SK-N-SH treated with all-trans-retinoic acid at 6 μM for 48 hours (cell line): ENCODE data around the gene ROCK1.
A peak's percentile ranks its signal among the peaks of the same experiment; 100 is the strongest.
"Not testable (repeated sequence)": the region's sequence is repeated elsewhere in the genome, so short reads cannot be mapped to it uniquely, and the experiment has no call there.

Experiments used
- ATAC-seq: fragments of 200-7000 bp; cut with Tn5 transposase; 3 replicates; pipeline ENCODE4 v1.9.1; 2020; ENCODE audit warnings: mild to moderate bottlenecking, moderate library complexity
- ARNTL ChIP-seq: fragments of 450-650 bp; formaldehyde crosslinking; IDR thresholded peaks from 2 replicates; pipeline ENCODE4 v1.5.0; 2020; ENCODE audit warnings: low read depth, mild to moderate bottlenecking, moderate library complexity, borderline replicate concordance
- BACH2 ChIP-seq: fragments of 250-450 bp; sonication (Bioruptor Pico); IDR thresholded peaks from 2 replicates; pipeline ENCODE4 v1.9.0; 2021; ENCODE audit warnings: mild to moderate bottlenecking, borderline replicate concordance
- ISL1 ChIP-seq: fragments of 250-450 bp; sonication (Bioruptor Pico); IDR thresholded peaks from 2 replicates; pipeline ENCODE4 v2.1.2; 2022; ENCODE audit warnings: mild to moderate bottlenecking, moderate library complexity
- OSR1 ChIP-seq: fragments of 250-450 bp; sonication (Bioruptor Pico); IDR thresholded peaks from 2 replicates; pipeline ENCODE4 v1.8.0; 2022; ENCODE audit warnings: moderate library complexity, mild to moderate bottlenecking, inconsistent platforms
- PPARA ChIP-seq: fragments of 250-450 bp; sonication (Bioruptor Pico); IDR thresholded peaks from 2 replicates; pipeline ENCODE4 v1.5.0; 2020; ENCODE audit warnings: mild to moderate bottlenecking, borderline replicate concordance
- RARB ChIP-seq: fragments of 250-450 bp; sonication (Bioruptor Pico); IDR thresholded peaks from 2 replicates; pipeline ENCODE4 v1.8.0; 2021; ENCODE audit warnings: mild to moderate bottlenecking, moderate library complexity
- TCF4 ChIP-seq: fragments of 250-450 bp; sonication (Bioruptor Pico); IDR thresholded peaks from 2 replicates; pipeline ENCODE4 v1.8.0; 2021; ENCODE audit warnings: mild to moderate bottlenecking, moderate library complexity, borderline replicate concordance
- TOX ChIP-seq: fragments of 250-450 bp; sonication (Bioruptor Pico); IDR thresholded peaks from 2 replicates; pipeline ENCODE4 v1.8.0; 2021; ENCODE audit warnings: mild to moderate bottlenecking, moderate library complexity, borderline replicate concordance
- ZFP3 ChIP-seq: fragments of 250-450 bp; sonication (Bioruptor Pico); IDR thresholded peaks from 2 replicates; pipeline ENCODE4 v1.5.0; 2020; ENCODE audit warnings: mild to moderate bottlenecking, moderate library complexity
- ZFP30 ChIP-seq: fragments of 450-650 bp; formaldehyde crosslinking; IDR thresholded peaks from 2 replicates; pipeline ENCODE4 v1.5.0; 2022; ENCODE audit warnings: mild to moderate bottlenecking, moderate library complexity
- ZNF565 ChIP-seq: fragments of 450-650 bp; formaldehyde crosslinking; conservative IDR thresholded peaks from 2 replicates; pipeline ENCODE4 v1.5.0; 2020; ENCODE audit warnings: low read depth, mild to moderate bottlenecking, moderate library complexity
- ZNF70 ChIP-seq: fragments of 450-650 bp; formaldehyde crosslinking; IDR thresholded peaks from 2 replicates; pipeline ENCODE4 v1.5.0; 2020; ENCODE audit warnings: mild to moderate bottlenecking, moderate library complexity
- ZNF8 ChIP-seq: fragments of 450-650 bp; formaldehyde crosslinking; IDR thresholded peaks from 2 replicates; pipeline ENCODE4 v1.5.0; 2020; ENCODE audit warnings: mild to moderate bottlenecking, moderate library complexity
- TF ChIP-seq, protein P1 (sequence below): fragments of 250-450 bp; sonication (Bioruptor Pico); IDR thresholded peaks from 2 replicates; pipeline ENCODE4 v1.8.0; 2020; ENCODE audit warnings: mild to moderate bottlenecking, moderate library complexity, borderline replicate concordance
- TF ChIP-seq, protein P2 (sequence below): fragments of 250-450 bp; sonication (Bioruptor Pico); IDR thresholded peaks from 2 replicates; pipeline ENCODE4 v1.8.0; 2021; ENCODE audit warnings: low read depth, mild to moderate bottlenecking, moderate library complexity, borderline replicate concordance
- TF ChIP-seq, protein P3 (sequence below): fragments of 250-450 bp; sonication (Bioruptor Pico); IDR thresholded peaks from 2 replicates; pipeline ENCODE4 v1.5.0; 2020; ENCODE audit warnings: mild to moderate bottlenecking, moderate library complexity
- TF ChIP-seq, protein P4 (sequence below): fragments of 250-450 bp; sonication (Bioruptor Pico); IDR thresholded peaks from 2 replicates; pipeline ENCODE4 v1.5.1; 2020; ENCODE audit warnings: low read depth, mild to moderate bottlenecking, moderate library complexity

The ROCK1 gene

DNA sequence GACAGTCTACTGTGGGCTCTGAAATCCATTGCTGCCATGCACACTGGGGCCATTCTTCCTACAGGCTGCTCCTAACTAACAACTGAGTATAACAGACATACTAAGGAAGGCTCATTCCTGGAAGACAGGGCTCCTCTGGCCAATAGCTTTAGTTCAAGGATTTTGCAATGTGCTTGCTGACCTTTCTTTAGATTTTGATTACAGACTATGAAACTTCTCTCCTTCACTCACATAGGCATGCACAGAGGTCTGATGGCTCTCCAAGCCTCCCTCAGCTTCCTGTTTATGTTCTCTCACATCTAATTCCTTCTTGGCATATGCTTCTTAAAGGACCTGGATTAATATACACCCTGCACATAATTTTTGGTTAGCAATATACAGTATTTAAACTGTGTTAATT, 34.4 kb upstream of the ROCK1 start:
- TF ChIP-seq ZNF8 (CRISPR knock-in tag), result no peak
- TF ChIP-seq ZNF70 (CRISPR knock-in tag), result no peak
- ATAC-seq, result no peak

DNA sequence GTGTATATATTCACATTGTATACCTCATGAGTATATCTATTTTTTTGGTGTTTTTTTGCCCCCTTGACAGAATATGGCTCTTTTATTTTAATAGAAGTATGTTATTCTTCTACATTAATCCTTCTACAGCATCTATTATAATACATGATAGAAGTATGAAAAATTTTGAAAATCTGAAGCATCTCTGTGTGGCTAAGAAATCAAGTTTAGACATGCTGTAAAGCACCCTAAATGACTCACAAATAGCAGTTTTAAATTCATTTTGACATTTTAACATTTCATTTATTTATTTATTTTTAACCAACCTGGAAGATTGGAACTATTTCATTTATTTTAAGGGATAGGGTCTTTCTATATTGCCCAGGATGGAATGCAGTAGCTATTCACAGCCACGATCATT, 33.8 kb upstream of the ROCK1 start:
- ATAC-seq, result no peak
- TF ChIP-seq ISL1 (no peak), BACH2 (CRISPR knock-in tag) (no peak), ZFP3 (CRISPR knock-in tag) (no peak)
- TF ChIP-seq, protein P1, sequence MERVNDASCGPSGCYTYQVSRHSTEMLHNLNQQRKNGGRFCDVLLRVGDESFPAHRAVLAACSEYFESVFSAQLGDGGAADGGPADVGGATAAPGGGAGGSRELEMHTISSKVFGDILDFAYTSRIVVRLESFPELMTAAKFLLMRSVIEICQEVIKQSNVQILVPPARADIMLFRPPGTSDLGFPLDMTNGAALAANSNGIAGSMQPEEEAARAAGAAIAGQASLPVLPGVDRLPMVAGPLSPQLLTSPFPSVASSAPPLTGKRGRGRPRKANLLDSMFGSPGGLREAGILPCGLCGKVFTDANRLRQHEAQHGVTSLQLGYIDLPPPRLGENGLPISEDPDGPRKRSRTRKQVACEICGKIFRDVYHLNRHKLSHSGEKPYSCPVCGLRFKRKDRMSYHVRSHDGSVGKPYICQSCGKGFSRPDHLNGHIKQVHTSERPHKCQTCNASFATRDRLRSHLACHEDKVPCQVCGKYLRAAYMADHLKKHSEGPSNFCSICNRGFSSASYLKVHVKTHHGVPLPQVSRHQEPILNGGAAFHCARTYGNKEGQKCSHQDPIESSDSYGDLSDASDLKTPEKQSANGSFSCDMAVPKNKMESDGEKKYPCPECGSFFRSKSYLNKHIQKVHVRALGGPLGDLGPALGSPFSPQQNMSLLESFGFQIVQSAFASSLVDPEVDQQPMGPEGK, result no peak

DNA sequence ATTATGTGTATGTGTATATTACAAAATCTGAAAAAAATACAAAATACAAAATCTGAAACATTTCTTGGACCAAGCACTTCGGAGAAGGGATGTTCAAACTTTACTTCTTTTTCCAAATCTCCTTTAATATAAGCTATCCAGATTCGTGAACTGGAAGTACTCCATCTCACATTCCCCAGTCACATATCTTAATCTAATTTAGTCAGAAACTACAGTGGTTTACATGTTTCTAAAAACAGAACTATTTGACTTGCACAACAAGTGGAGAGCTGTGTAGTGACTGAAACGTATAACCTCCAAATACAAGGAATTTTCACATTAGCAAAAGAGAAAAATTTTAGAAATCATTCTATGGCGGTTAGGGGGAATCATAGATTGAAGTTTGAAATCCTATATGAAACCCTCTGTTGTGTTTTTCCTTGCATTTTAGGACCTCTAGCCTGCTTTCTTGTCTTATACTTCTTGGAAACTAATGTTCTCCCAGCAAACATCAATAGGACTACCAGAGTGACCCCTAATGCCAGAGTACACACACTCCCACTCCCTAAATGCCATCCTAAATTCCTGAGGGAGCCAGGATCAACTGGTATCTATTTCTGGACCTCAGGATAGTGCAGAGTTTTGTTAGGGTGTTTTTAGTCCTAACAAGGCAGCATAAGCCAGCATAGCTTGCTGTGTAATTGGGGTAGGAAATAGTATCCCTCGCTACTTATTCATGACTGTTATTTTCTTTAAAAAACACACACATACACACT, 30.2 kb upstream of the ROCK1 start:
- TF ChIP-seq ARNTL (CRISPR knock-in tag) (no peak), TCF4 (no peak), PPARA (CRISPR knock-in tag) (no peak), TOX (CRISPR knock-in tag) (no peak), ZNF8 (CRISPR knock-in tag) (no peak), ZNF565 (no peak), RARB (CRISPR knock-in tag) (no peak), ZFP30 (CRISPR knock-in tag) (no peak), ISL1 (no peak), OSR1 (CRISPR knock-in tag) (no peak), BACH2 (CRISPR knock-in tag) (no peak), ZNF70 (CRISPR knock-in tag) (no peak)
- TF ChIP-seq, protein P2, sequence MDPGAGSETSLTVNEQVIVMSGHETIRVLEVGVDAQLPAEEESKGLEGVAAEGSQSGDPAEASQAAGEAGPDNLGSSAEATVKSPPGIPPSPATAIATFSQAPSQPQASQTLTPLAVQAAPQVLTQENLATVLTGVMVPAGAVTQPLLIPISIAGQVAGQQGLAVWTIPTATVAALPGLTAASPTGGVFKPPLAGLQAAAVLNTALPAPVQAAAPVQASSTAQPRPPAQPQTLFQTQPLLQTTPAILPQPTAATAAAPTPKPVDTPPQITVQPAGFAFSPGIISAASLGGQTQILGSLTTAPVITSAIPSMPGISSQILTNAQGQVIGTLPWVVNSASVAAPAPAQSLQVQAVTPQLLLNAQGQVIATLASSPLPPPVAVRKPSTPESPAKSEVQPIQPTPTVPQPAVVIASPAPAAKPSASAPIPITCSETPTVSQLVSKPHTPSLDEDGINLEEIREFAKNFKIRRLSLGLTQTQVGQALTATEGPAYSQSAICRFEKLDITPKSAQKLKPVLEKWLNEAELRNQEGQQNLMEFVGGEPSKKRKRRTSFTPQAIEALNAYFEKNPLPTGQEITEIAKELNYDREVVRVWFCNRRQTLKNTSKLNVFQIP, result no peak
- TF ChIP-seq, protein P1, result no peak
- TF ChIP-seq, protein P3, sequence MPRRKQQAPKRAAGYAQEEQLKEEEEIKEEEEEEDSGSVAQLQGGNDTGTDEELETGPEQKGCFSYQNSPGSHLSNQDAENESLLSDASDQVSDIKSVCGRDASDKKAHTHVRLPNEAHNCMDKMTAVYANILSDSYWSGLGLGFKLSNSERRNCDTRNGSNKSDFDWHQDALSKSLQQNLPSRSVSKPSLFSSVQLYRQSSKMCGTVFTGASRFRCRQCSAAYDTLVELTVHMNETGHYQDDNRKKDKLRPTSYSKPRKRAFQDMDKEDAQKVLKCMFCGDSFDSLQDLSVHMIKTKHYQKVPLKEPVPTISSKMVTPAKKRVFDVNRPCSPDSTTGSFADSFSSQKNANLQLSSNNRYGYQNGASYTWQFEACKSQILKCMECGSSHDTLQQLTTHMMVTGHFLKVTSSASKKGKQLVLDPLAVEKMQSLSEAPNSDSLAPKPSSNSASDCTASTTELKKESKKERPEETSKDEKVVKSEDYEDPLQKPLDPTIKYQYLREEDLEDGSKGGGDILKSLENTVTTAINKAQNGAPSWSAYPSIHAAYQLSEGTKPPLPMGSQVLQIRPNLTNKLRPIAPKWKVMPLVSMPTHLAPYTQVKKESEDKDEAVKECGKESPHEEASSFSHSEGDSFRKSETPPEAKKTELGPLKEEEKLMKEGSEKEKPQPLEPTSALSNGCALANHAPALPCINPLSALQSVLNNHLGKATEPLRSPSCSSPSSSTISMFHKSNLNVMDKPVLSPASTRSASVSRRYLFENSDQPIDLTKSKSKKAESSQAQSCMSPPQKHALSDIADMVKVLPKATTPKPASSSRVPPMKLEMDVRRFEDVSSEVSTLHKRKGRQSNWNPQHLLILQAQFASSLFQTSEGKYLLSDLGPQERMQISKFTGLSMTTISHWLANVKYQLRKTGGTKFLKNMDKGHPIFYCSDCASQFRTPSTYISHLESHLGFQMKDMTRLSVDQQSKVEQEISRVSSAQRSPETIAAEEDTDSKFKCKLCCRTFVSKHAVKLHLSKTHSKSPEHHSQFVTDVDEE (CRISPR knock-in tag), result no peak
- TF ChIP-seq, protein P4, sequence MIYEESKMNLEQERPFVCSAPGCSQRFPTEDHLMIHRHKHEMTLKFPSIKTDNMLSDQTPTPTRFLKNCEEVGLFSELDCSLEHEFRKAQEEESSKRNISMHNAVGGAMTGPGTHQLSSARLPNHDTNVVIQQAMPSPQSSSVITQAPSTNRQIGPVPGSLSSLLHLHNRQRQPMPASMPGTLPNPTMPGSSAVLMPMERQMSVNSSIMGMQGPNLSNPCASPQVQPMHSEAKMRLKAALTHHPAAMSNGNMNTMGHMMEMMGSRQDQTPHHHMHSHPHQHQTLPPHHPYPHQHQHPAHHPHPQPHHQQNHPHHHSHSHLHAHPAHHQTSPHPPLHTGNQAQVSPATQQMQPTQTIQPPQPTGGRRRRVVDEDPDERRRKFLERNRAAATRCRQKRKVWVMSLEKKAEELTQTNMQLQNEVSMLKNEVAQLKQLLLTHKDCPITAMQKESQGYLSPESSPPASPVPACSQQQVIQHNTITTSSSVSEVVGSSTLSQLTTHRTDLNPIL, result no peak

DNA sequence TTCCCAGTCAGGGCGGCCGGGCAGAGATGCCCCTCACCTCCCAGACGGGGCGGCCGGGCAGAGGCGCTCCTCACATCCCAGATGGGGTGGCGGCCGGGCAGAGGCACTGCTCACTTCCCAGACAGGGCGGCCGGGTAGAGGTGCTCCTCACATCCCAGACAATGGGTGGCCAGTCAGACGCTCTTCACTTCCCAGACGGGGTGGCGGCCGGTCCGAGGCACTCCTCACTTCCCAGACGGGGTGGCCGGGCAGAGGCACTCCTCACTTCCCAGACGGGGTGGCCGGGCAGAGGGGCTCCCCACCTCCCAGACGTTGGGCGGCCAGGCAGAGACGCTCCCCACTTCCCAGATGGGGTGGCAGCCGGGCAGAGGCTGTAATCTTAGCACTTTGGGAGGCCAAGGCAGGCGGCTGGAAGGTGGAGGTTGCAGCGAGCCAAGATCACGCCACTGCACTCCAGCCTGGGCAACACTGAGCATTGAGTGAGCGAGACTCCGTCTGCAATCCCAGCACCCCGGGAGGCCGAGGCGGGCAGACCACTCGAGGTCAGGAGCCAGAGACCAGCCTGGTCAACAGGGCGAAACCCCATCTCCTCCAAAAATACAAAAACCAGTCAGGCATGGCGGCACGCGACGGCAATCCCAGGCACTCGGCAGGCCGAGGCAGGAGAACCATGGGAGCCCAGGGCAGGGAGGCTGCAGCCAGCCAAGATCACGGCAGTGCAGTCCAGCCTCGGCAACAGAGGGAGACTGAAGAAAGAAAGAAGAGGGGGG, 26.3 kb upstream of the ROCK1 start:
- not testable (repeated sequence) for ATAC-seq

More for the DNA sequence above, 30.2 kb upstream of the ROCK1 start:
- peak; percentile 70 for ATAC-seq
